B cell (primary cell): ENCODE results near the gene LAMC3. TPM values are rescaled to one million over a fixed set of nuclear protein-coding genes. Genes with fewer than 3 reads are reported as not detected.

Experiments used
- ATAC-seq: fragments of 200-7000 bp; cut with Tn5 transposase; one replicate; pipeline ENCODE4 v1.10.0; 2021; ENCODE audit warnings: low read depth, mild to moderate bottlenecking, moderate number of reproducible peaks, moderate library complexity
- CTCF ChIA-PET: fragments of 350-600 bp; sonication (Branson Sonifier 250); formaldehyde crosslinking; loops from one replicate; lab custom pipeline; 2021; ENCODE audit warnings: antibody characterized with exemption, inconsistent platforms; lab: Charles Lee
- POLR2A ChIA-PET: fragments of 350-600 bp; sonication (Branson Sonifier 250); formaldehyde crosslinking; loops from one replicate; lab custom pipeline; 2021; ENCODE audit warnings: antibody characterized with exemption; lab: Charles Lee
- DNase-seq: peaks from one replicate; pipeline ENCODE4 v3.0.0; 2013
- H2AFZ ChIP-seq: 2 replicates; pipeline ENCODE4 v1.6.1; 2012; ENCODE audit warnings: mild to moderate bottlenecking, low read depth, low read length; ENCODE audit not compliant: insufficient read depth, poor library complexity, severe bottlenecking
- H3K27ac ChIP-seq, 2 donors: 1 replicate in 1 of 2; 2 replicates in 1 of 2; pipeline ENCODE4 v1.5.1; 2012 to 2013; ENCODE audit warnings: low read length in 2 of 2, mild to moderate bottlenecking in 2 of 2, moderate library complexity in 1 of 2
- H3K27me3 ChIP-seq, 4 experiments: fragments of 200-600 bp in 1 of 4; sonication (generic) in 1 of 4; replicated peaks in 1 of 4; 1 replicate in 2 of 4; 2 replicates in 2 of 4; pipeline versions ENCODE4 v1.6.1 to v1.7.0; 2013 to 2016; ENCODE audit warnings: low read length in 3 of 4, mild to moderate bottlenecking in 2 of 4, mixed read lengths in 1 of 4, moderate library complexity in 1 of 4; ENCODE audit not compliant: insufficient read depth in 4 of 4, control insufficient read depth in 3 of 4; ENCODE audit errors: control extremely low read depth in 1 of 4
- H3K36me3 ChIP-seq, 2 experiments: replicated peaks in 1 of 2; 1 replicate in 1 of 2; 2 replicates in 1 of 2; pipeline versions ENCODE4 v1.6.1 to v1.7.1; 2013; ENCODE audit warnings: low read length in 1 of 2; ENCODE audit not compliant: insufficient read depth in 2 of 2, control insufficient read depth in 1 of 2; ENCODE audit errors: control extremely low read depth in 1 of 2, extremely low read depth in 1 of 2
- H3K4me1 ChIP-seq, 2 donors: fragments of 200-600 bp in 1 of 2; sonication (generic) in 1 of 2; 1 replicate in 1 of 2; 2 replicates in 1 of 2; pipeline versions ENCODE4 v1.5.1 to v1.6.1; 2013 to 2017; ENCODE audit warnings: low read length in 2 of 2; ENCODE audit not compliant: control insufficient read depth in 2 of 2, insufficient read depth in 2 of 2
- H3K4me2 ChIP-seq: replicated peaks from 2 replicates; pipeline ENCODE3; 2012; ENCODE audit warnings: mild to moderate bottlenecking, low read depth, low read length; ENCODE audit not compliant: poor library complexity, severe bottlenecking
- H3K4me3 ChIP-seq, 5 experiments: fragments of 200-600 bp in 1 of 5; sonication (generic) in 1 of 5; 1 replicate in 3 of 5; 2 replicates in 2 of 5; pipeline versions ENCODE4 v1.5.1 to v1.7.0; 2011 to 2016; ENCODE audit warnings: low read length in 4 of 5, mild to moderate bottlenecking in 4 of 5, low read depth in 2 of 5, control low read depth in 1 of 5, moderate library complexity in 1 of 5; ENCODE audit not compliant: insufficient read depth in 1 of 5; ENCODE audit errors: control extremely low read depth in 1 of 5, extremely low read depth in 1 of 5
- H3K79me2 ChIP-seq: fragments of 200-600 bp; sonication (generic); one replicate; pipeline ENCODE4 v1.6.0; 2016; ENCODE audit warnings: low read length; ENCODE audit not compliant: control insufficient read depth, insufficient read depth
- H3K9ac ChIP-seq: fragments of 200-600 bp; sonication (generic); 2 replicates; pipeline ENCODE4 v1.6.1; 2017; ENCODE audit warnings: mild to moderate bottlenecking, low read length, moderate library complexity
- H3K9me3 ChIP-seq, 3 donors: one replicate each; pipeline versions ENCODE4 v1.6.1 to v1.7.1; 2013; ENCODE audit warnings: low read length in 2 of 3; ENCODE audit not compliant: control insufficient read depth in 2 of 3, insufficient read depth in 1 of 3; ENCODE audit errors: control extremely low read depth in 1 of 3
- H4K20me1 ChIP-seq: 2 replicates; pipeline ENCODE4 v1.6.0; 2012; ENCODE audit warnings: mild to moderate bottlenecking, low read length; ENCODE audit not compliant: insufficient read depth, control insufficient read depth, poor library complexity, severe bottlenecking
- H3K27ac Mint-ChIP-seq: one replicate; pipeline ENCODE4 v1.8.0; 2021; ENCODE audit warnings: mixed read lengths
- H3K27me3 Mint-ChIP-seq: one replicate; pipeline ENCODE4 v1.8.0; 2021; ENCODE audit warnings: mixed read lengths
- H3K4me1 Mint-ChIP-seq: one replicate; pipeline ENCODE4 v1.8.0; 2021; ENCODE audit warnings: mixed read lengths
- H3K4me3 Mint-ChIP-seq: one replicate; pipeline ENCODE4 v1.8.0; 2021; ENCODE audit warnings: mixed read lengths
- H3K9me3 Mint-ChIP-seq: one replicate; pipeline ENCODE4 v1.8.0; 2022; ENCODE audit warnings: mixed read lengths; ENCODE audit not compliant: insufficient read depth
- EZH2 ChIP-seq: IDR thresholded peaks from 2 replicates; pipeline ENCODE4 v1.6.1; 2012; ENCODE audit warnings: borderline replicate concordance, low read depth, mild to moderate bottlenecking, moderate library complexity, low read length; ENCODE audit not compliant: insufficient read depth, poor library complexity, severe bottlenecking
- WGBS: methylation state at CpG from one replicate; pipeline ENCODE4 v1.1.5; 2013; ENCODE audit warnings: missing lambda C conversion rate; ENCODE audit not compliant: insufficient coverage; 5-methylcytosine and 5-hydroxymethylcytosine counted together
- intact Hi-C: fragments of 100-400 bp; cut with micrococcal nuclease; formaldehyde crosslinking; loops from one replicate; pipeline ENCODE4 v1.10.0; 2022
- polyA plus RNA-seq: library from polyadenylated mRNA; depleted of rRNA; stranded (reverse); fragments of >200 nt; gene quantifications from 2 replicates; pipeline ENCODE4 v1.2.3, GENCODE V29; 2012
- total RNA-seq, 2 donors: library from RNA; stranded (reverse); fragments of 120-200 nt in 1 of 2; gene quantifications; 1 replicate in 1 of 2; 2 replicates in 1 of 2; pipeline versions ENCODE4 v1.2.3 to v1.2.4, GENCODE V29; 2013 to 2022
- TF ChIP-seq, protein P1 (sequence below): fragments of 200-600 bp; IDR thresholded peaks from one replicate; pipeline ENCODE4 v1.8.0; 2022; ENCODE audit warnings: antibody characterized with exemption, mild to moderate bottlenecking

The LAMC3 gene
- total and polyA plus RNA-seq, 2 donors (not counting 1 experiment from before 2014, with no cell fraction given), result 0.25 to 0.45 TPM

DNA sequence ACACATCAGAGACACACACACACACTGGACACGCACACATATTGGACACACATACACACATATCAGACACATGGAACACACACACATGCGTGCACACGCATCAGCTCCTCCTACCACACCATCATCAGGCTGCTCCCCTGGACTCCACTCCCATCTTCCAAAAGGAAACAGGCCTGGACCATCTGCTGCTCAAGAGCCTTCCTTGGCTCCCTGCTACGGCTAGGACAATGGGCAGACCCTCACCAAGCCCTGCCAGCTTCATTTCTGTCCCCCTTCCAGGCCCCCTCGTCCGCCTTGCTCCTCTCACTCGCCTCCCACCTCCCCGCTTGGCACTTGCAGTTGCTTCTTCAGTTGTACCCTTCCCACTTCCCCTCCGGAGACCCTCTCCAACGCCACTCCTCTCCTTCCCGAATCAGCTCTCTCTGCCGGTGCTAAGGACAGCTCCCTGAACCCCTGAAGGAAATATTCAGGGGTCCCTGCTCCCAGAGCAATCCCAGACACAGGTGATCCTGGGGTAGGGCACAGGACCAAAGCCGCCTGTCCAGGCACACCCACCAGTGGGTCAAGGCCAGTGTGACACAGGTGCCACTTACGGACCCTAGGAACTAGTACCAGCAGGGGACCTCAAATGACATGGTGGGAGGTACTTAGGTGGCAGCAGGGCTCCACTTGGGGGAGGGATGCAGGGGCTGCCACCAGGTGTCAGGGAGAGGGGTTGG, 12.1 kb upstream of the LAMC3 start:
- H3K9me3 Mint-ChIP-seq, result no peaks in the 10 kb centered on the region
- Histone ChIP-seq H3K9ac (no peak overlapping the region), H3K79me2 (no peaks in the 10 kb centered on the region), H3K4me3 (no peak overlapping the region), H3K4me1 (no peaks in the 10 kb centered on the region), H3K36me3 (no peaks in the 10 kb centered on the region), H4K20me1 (no peaks in the 10 kb centered on the region), H3K27ac (no peak overlapping the region), H3K4me2 (no peak overlapping the region), H3K9me3 (peaks cover 0 to 2% (median 0%) of the 10 kb centered on the region in 3 donors), H3K27me3 (peaks cover 0 to 8% (median 3%) of the 10 kb centered on the region in 4 experiments), H2AFZ (no peak overlapping the region)
- TF ChIP-seq, protein P1, sequence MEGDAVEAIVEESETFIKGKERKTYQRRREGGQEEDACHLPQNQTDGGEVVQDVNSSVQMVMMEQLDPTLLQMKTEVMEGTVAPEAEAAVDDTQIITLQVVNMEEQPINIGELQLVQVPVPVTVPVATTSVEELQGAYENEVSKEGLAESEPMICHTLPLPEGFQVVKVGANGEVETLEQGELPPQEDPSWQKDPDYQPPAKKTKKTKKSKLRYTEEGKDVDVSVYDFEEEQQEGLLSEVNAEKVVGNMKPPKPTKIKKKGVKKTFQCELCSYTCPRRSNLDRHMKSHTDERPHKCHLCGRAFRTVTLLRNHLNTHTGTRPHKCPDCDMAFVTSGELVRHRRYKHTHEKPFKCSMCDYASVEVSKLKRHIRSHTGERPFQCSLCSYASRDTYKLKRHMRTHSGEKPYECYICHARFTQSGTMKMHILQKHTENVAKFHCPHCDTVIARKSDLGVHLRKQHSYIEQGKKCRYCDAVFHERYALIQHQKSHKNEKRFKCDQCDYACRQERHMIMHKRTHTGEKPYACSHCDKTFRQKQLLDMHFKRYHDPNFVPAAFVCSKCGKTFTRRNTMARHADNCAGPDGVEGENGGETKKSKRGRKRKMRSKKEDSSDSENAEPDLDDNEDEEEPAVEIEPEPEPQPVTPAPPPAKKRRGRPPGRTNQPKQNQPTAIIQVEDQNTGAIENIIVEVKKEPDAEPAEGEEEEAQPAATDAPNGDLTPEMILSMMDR, result no peak
- no peak for TF ChIP-seq EZH2
- ATAC-seq (no peak), DNase-seq (no peak)
- no peak overlapping the region for H3K27ac Mint-ChIP-seq
- no peak overlapping the region for H3K4me3 Mint-ChIP-seq
- no peaks in the 10 kb centered on the region for H3K4me1 Mint-ChIP-seq
- 80% methylated on average over 14 of the region's 14 CpGs for WGBS
- CTCF ChIA-PET, result no interaction called here
- peaks cover 29% of the 10 kb centered on the region for H3K27me3 Mint-ChIP-seq
- intact Hi-C loops, result no loop called here
- POLR2A ChIA-PET, result no interaction called here

DNA sequence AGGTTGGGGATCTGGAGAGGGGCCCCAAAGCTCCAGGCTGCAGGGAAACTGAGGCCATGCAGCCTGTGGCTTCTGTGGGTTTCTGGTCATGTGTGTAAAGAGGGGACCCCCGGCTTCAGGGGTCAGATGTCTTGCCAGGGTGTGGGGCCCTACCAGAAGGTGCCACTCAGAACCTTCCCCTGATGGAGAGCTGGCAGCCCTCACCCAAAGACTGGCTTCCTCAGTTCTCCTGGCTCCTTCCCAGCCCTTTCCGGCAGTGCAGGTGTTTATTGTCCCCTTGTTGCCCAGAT, 11.6 kb upstream of the LAMC3 start:
- Histone ChIP-seq H3K27me3 (peaks cover 0 to 8% (median 3%) of the 10 kb centered on the region in 4 experiments), H3K4me2 (no peak overlapping the region), H3K4me1 (no peaks in the 10 kb centered on the region), H3K9me3 (peaks cover 0 to 2% (median 0%) of the 10 kb centered on the region in 3 donors), H2AFZ (no peak overlapping the region), H3K4me3 (no peak overlapping the region), H3K79me2 (no peaks in the 10 kb centered on the region), H4K20me1 (no peaks in the 10 kb centered on the region), H3K9ac (no peak overlapping the region), H3K36me3 (no peaks in the 10 kb centered on the region), H3K27ac (no peak overlapping the region)
- ChIA-PET POLR2A (no interaction called here), CTCF (no interaction called here)
- Mint-ChIP-seq H3K4me1 (no peaks in the 10 kb centered on the region), H3K9me3 (no peaks in the 10 kb centered on the region), H3K27me3 (peaks cover 30% of the 10 kb centered on the region), H3K27ac (no peak overlapping the region), H3K4me3 (no peak overlapping the region)
- TF ChIP-seq, protein P1, result no peak
- TF ChIP-seq EZH2, result no peak
- intact Hi-C loops, result no loop called here
- WGBS, result 100% methylated on average over 1 of the region's 2 CpGs
- DNase-seq, result no peak
- ATAC-seq, result no peak
